Activated CD4-positive, alpha-beta T cell treated with anti-CD3 and anti-CD28 coated beads for 36 hours (primary cell): Measurements from ENCODE around the gene SMIM15. TPM values are rescaled to one million over a fixed set of nuclear protein-coding genes. Genes with fewer than 3 reads are reported as not detected.

ENCODE experiments used
- ATAC-seq: fragments of 200-7000 bp; cut with Tn5 transposase; one replicate; pipeline ENCODE4 v1.10.0; 2021; ENCODE audit warnings: mild to moderate bottlenecking, moderate library complexity
- CTCF ChIA-PET: fragments of 350-600 bp; sonication (Branson Sonifier 250); formaldehyde crosslinking; loops from one replicate; lab custom pipeline; 2021; ENCODE audit warnings: antibody characterized with exemption; lab: Charles Lee
- POLR2A ChIA-PET: fragments of 350-600 bp; sonication (Branson Sonifier 250); formaldehyde crosslinking; loops from one replicate; lab custom pipeline; 2021; ENCODE audit warnings: antibody characterized with exemption, inconsistent platforms; lab: Charles Lee
- DNase-seq: peaks from one replicate; pipeline ENCODE4 v3.0.0-alpha.2; 2020
- H3K27ac Mint-ChIP-seq: one replicate; pipeline ENCODE4 v1.8.0; 2021; ENCODE audit warnings: mixed read lengths
- H3K27me3 Mint-ChIP-seq: one replicate; pipeline ENCODE4 v1.8.0; 2021; ENCODE audit warnings: mixed read lengths
- H3K36me3 Mint-ChIP-seq: one replicate; pipeline ENCODE4 v1.8.0; 2021; ENCODE audit warnings: low read depth, mixed read lengths
- H3K4me1 Mint-ChIP-seq: one replicate; pipeline ENCODE4 v1.8.0; 2021; ENCODE audit warnings: mixed read lengths
- H3K4me3 Mint-ChIP-seq: one replicate; pipeline ENCODE4 v1.8.0; 2021; ENCODE audit warnings: mild to moderate bottlenecking, moderate library complexity, mixed read lengths
- H3K9me3 Mint-ChIP-seq: one replicate; pipeline ENCODE4 v1.8.0; 2021; ENCODE audit warnings: low read depth, mixed read lengths
- intact Hi-C, 2 experiments: fragments of 100-400 bp; cut with DNase I in 1 of 2; cut with micrococcal nuclease in 1 of 2; formaldehyde crosslinking; loops; one replicate each; pipeline versions ENCODE4 v1.14.2 to v1.15.1; 2022 to 2024; cut with DNase I, micrococcal nuclease
- total RNA-seq, 2 experiments: library from RNA; stranded (reverse); gene quantifications; one replicate each; pipeline ENCODE4 v1.2.3, GENCODE V29; 2021

Gene SMIM15
- total RNA-seq, 2 experiments from 2014 or later: 73.5 to 84.0 TPM

DNA sequence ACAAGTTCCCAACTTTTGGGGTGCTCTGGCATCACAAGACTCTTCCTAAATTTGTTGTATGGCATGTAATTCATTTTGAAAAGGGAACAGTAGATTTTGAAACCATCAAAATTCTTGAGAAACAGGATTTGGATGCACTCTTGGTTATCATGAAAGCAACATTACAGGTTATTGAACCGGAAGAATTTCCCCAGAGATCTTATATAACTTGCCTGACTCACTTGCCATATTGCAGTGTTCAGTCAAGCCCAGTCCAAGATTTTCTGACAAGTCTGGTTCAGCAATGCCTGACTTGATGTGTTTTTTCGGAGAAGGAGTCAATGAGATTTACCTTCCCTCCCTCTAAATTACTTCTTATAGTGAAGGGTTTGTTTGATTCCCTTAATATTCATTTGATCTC is 32.0 kb downstream of the SMIM15 start:
- ChIA-PET POLR2A (no interaction called here), CTCF (no interaction called here)
- Mint-ChIP-seq H3K36me3 (peaks cover 1% of the 10 kb centered on the region), H3K9me3 (no peaks in the 10 kb centered on the region), H3K4me1 (no peaks in the 10 kb centered on the region), H3K27ac (no peak overlapping the region), H3K27me3 (no peaks in the 10 kb centered on the region), H3K4me3 (no peak overlapping the region)
- no peak for DNase-seq
- ATAC-seq: no peak
- intact Hi-C loops: no loop called here

DNA sequence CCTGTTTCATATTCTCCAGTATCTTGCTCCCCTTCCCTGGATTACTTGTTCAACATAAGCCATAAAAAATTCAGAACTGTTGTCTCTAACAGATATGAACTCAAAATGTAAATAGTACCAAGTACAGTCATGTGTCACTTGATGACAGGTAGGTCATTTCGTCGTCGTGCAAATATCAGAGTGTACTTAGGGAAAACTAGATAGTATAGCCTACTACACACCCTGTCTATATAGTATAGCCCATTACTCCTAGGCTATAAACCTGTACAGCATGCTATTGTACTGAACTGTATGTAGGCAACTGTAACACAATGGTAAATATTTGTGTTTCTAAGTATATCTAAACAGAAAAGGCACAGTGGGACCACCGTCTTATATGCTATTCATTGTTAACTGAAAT is 39.1 kb downstream of the SMIM15 start:
- Mint-ChIP-seq H3K36me3 (peaks cover 8% of the 10 kb centered on the region), H3K4me1 (no peaks in the 10 kb centered on the region), H3K27me3 (no peaks in the 10 kb centered on the region), H3K9me3 (peaks cover 2% of the 10 kb centered on the region), H3K27ac (no peak overlapping the region), H3K4me3 (no peak overlapping the region)
- no peak for DNase-seq
- ChIA-PET CTCF (no interaction called here), POLR2A (no interaction called here)
- ATAC-seq: no peak
- intact Hi-C loops: no loop called here

DNA sequence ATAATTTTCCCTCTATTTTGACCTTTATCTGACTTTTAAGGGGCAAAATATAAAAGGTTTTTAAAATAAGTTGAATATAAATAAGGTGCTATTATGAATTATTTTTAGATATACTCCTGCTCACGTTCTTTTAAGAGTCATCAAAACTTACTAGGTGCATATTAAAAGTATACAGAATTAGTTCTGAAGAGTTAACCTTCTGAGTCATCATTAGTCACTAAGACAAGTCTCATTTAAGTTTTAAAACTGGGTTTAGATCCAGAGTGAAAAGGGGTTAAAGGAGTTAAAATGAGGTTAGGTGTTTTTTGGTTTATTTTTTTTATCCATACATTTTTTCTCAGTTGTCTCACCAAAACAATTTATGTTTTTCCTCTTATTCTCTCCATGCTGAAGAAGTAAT is 41.7 kb downstream of the SMIM15 start:
- H3K27me3 Mint-ChIP-seq: no peaks in the 10 kb centered on the region
- H3K4me3 Mint-ChIP-seq: no peak overlapping the region
- H3K36me3 Mint-ChIP-seq: peaks cover 8% of the 10 kb centered on the region
- ATAC-seq (no peak), DNase-seq (no peak)
- ChIA-PET CTCF (no interaction called here), POLR2A (no interaction called here)
- no peaks in the 10 kb centered on the region for H3K4me1 Mint-ChIP-seq
- no peak overlapping the region for H3K27ac Mint-ChIP-seq
- intact Hi-C loops: no loop called here
- peaks cover 2% of the 10 kb centered on the region for H3K9me3 Mint-ChIP-seq

DNA sequence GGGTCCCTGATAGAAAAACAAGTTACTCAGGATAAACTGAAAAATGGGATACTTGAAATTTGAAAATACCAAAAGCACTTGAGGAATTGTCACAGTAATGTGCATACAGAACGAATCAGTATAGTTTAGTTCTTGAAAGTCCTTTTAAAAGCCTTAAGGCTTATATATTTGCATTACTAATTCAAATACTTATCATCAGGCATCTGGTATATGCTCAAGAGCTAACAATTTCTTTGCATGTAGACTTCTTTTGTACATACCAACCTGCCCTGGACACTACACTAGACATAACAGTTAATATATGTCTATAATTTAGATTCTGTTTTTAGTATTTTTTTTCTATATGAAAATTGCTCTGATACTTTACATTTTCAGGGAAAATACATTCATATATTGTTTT is 43.2 kb downstream of the SMIM15 start:
- no peak for DNase-seq
- ChIA-PET CTCF (no interaction called here), POLR2A (no interaction called here)
- H3K27me3 Mint-ChIP-seq: no peaks in the 10 kb centered on the region
- no peak overlapping the region for H3K27ac Mint-ChIP-seq
- intact Hi-C loops: no loop called here
- ATAC-seq: no peak
- peaks cover 15% of the 10 kb centered on the region for H3K36me3 Mint-ChIP-seq
- H3K9me3 Mint-ChIP-seq: peaks cover 2% of the 10 kb centered on the region
- no peaks in the 10 kb centered on the region for H3K4me1 Mint-ChIP-seq
- no peak overlapping the region for H3K4me3 Mint-ChIP-seq

DNA sequence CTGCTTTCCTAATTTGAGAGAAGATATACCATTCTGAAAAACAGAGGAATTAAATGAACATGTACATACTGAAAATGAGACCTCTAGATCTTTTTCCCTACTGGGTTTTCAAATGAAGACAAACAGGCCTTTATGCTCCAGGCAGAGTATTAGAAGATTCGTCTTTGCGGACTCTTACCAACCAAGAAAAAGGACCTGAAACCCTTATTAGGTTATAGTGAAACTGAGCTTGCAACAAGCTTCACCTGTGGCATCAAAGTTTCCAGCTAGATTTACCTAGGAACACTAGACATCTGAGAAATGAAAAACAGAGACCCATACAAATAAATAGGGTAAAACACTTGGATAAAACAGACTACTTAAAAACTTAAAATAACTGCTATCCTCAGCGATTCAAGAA is 46.3 kb downstream of the SMIM15 start:
- intact Hi-C loops: no loop called here
- no peak overlapping the region for H3K4me3 Mint-ChIP-seq
- H3K27ac Mint-ChIP-seq: no peak overlapping the region
- POLR2A ChIA-PET: no interaction called here
- peaks cover 17% of the 10 kb centered on the region for H3K36me3 Mint-ChIP-seq
- ATAC-seq (no peak), DNase-seq (no peak)
- CTCF ChIA-PET: no interaction called here
- peaks cover 7% of the 10 kb centered on the region for H3K9me3 Mint-ChIP-seq
- H3K27me3 Mint-ChIP-seq: no peaks in the 10 kb centered on the region
- H3K4me1 Mint-ChIP-seq: no peaks in the 10 kb centered on the region

DNA sequence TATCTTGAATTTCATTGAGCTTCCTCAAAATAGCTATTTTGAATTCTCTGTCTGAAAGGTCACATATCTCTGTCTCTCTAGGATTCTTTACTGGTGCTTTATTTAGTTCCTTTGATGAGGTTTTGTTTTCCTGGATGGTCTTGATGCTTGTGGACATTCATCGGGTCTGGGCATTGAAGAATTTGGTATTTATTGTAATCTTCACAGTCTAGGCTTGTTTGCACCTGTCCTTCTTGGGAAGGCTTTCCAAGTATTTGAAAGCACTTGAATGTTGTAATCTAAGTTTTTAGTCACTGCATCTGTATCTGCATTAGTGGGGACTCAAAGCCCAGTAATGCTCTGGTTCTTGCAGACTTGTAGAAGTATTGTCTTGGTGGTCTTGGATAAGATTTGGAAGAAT is 47.8 kb downstream of the SMIM15 start:
- Mint-ChIP-seq H3K36me3 (peaks cover 23% of the 10 kb centered on the region), H3K27me3 (no peaks in the 10 kb centered on the region), H3K27ac (no peak overlapping the region), H3K4me3 (no peak overlapping the region), H3K9me3 (peaks cover 7% of the 10 kb centered on the region), H3K4me1 (no peaks in the 10 kb centered on the region)
- DNase-seq: no peak
- CTCF ChIA-PET: interaction anchor here (0.7 kb wide), 1 partner anchor 102 kb away, joined by 3 read pairs; no protein-coding TSS in a partner anchor
- intact Hi-C loops: no loop called here
- no peak for ATAC-seq
- POLR2A ChIA-PET: no interaction called here

Other genes starting within 250 kb of the SMIM15 start
- 10 to 100 TPM in 1 of 2 experiments, 1 to 10 TPM in 1; 9.0 to 12.5 TPM for gene ERCC8, start 217.4 kb downstream of the SMIM15 start, total RNA-seq
- 10 to 100 TPM; 39.3 to 46.6 TPM for gene NDUFAF2, start 217.3 kb downstream of the SMIM15 start, total RNA-seq
- 1 to 10 TPM; 4.5 to 5.7 TPM for gene ZSWIM6, start 169.8 kb upstream of the SMIM15 start, total RNA-seq